HFFc6 (cell line): ENCODE measurements around the gene SPSB4. TPM values are rescaled to one million over a fixed set of nuclear protein-coding genes. Genes with fewer than 3 reads are reported as not detected.

ENCODE experiments used
- DNase-seq: peaks from one replicate; pipeline ENCODE4 v3.0.0-alpha.2; 2018
- H3K27ac Mint-ChIP-seq: 2 replicates; pipeline ENCODE4 v1.8.0; 2020; ENCODE audit warnings: mild to moderate bottlenecking, mixed read lengths
- H3K27me3 Mint-ChIP-seq: 2 replicates; pipeline ENCODE4 v1.8.0; 2021; ENCODE audit warnings: mild to moderate bottlenecking, moderate library complexity, mixed read lengths; ENCODE audit not compliant: insufficient read depth
- H3K36me3 Mint-ChIP-seq: 2 replicates; pipeline ENCODE4 v1.8.0; 2021; ENCODE audit warnings: low read depth, mixed read lengths
- H3K4me1 Mint-ChIP-seq: 2 replicates; pipeline ENCODE4 v1.8.0; 2020; ENCODE audit warnings: low read depth, mixed read lengths
- H3K4me3 Mint-ChIP-seq: 2 replicates; pipeline ENCODE4 v1.8.0; 2020; ENCODE audit warnings: mild to moderate bottlenecking, moderate library complexity, mixed read lengths
- H3K9me3 Mint-ChIP-seq: 2 replicates; pipeline ENCODE4 v1.8.0; 2020; ENCODE audit warnings: mild to moderate bottlenecking, mixed read lengths
- CTCF ChIP-seq: fragments of 200-600 bp; sonication (generic); IDR thresholded peaks from 2 replicates; pipeline ENCODE4 v1.5.0; 2021; ENCODE audit warnings: antibody characterized with exemption, mild to moderate bottlenecking
- total RNA-seq, 6 experiments: library from RNA; stranded (reverse); fragmentation: NEBNext Ultra II Directional; extraction: Animal tissue kit (Norgen Biotek cat#: 25700); gene quantifications; 2 replicates in 1 of 6; 3 replicates in 5 of 6; pipeline ENCODE4 v1.2.3, GENCODE V29; 2021

SPSB4 gene
- total RNA-seq, 6 experiments from 2014 or later, result not detected

- no peak for TF ChIP-seq CTCF
- no peak overlapping the region for H3K27ac Mint-ChIP-seq
- no peaks in the 10 kb centered on the region for H3K36me3 Mint-ChIP-seq
- H3K4me1 Mint-ChIP-seq, result peaks cover 15% of the 10 kb centered on the region; the same call in 1 of the 2 replicates
- no peaks in the 10 kb centered on the region for H3K9me3 Mint-ChIP-seq
- H3K27me3 Mint-ChIP-seq, result peaks cover 26% of the 10 kb centered on the region
- no peak overlapping the region for H3K4me3 Mint-ChIP-seq
- DNase-seq, result no peak
Observed at GRCh38 chr3:141193066-141193830, 142.1 kb downstream of the SPSB4 start.

Other genes with a start within 250 kb of the SPSB4 start
- 10 to 100 TPM; 30.3 to 32.4 (median 30.9) TPM for gene SLC25A36, start 109.5 kb upstream of the SPSB4 start, total RNA-seq
- gene PXYLP1, start 180.5 kb downstream of the SPSB4 start, total RNA-seq, result 1 to 10 TPM; 4.5 to 5.4 (median 4.6) TPM